Peyer's patch (tissue), 4 donors: ENCODE results near the gene EMID1. TPM values are rescaled to one million over a fixed set of nuclear protein-coding genes. Genes with fewer than 3 reads are reported as not detected.

Source experiments
- DNase-seq, 3 donors: peaks; one replicate each; pipeline ENCODE4 v3.0.0-alpha.2; 2017 to 2019
- H3K27ac ChIP-seq, 4 donors: fragments of 200-600 bp; sonication (generic); one replicate each; pipeline ENCODE4 v1.5.1; 2016 to 2019
- H3K27me3 ChIP-seq, 2 donors: fragments of 200-600 bp; sonication (generic); one replicate each; pipeline ENCODE4 v1.5.1; 2019
- H3K36me3 ChIP-seq, 3 donors: fragments of 200-600 bp; sonication (generic); one replicate each; pipeline ENCODE4 v1.5.1; 2016 to 2019
- H3K4me1 ChIP-seq, 4 donors: fragments of 200-600 bp; sonication (generic); one replicate each; pipeline ENCODE4 v1.5.1; 2016 to 2019
- H3K4me3 ChIP-seq, 4 donors: fragments of 200-600 bp; sonication (generic); 1 replicate in 3 of 4; 2 replicates in 1 of 4; pipeline ENCODE4 v1.5.1; 2016 to 2019; ENCODE audit warnings: mild to moderate bottlenecking in 1 of 4
- H3K9me3 ChIP-seq, 4 donors: fragments of 200-600 bp; sonication (generic); one replicate each; pipeline ENCODE4 v1.5.1; 2016 to 2019; ENCODE audit warnings: mild to moderate bottlenecking in 1 of 4
- POLR2A ChIP-seq, 2 donors: fragments of 450-650 bp; IDR thresholded peaks; one replicate each; pipeline ENCODE4 v1.5.1; 2017; ENCODE audit warnings: antibody characterized with exemption in 2 of 2, mild to moderate bottlenecking in 2 of 2, moderate library complexity in 2 of 2
- total RNA-seq, 4 donors: library from RNA; depleted of rRNA; stranded (reverse); fragments of >200 nt; gene quantifications; one replicate each; pipeline ENCODE4 v1.1.0, GENCODE V29; 2016
- TF ChIP-seq, protein P1 (sequence below), 6 experiments: fragments of 450-650 bp in 4 of 6; fragments of 200-600 bp in 2 of 6; sonication (generic) in 1 of 6; IDR thresholded peaks; one replicate each; pipeline ENCODE4 v1.5.1; 2017 to 2019; ENCODE audit warnings: antibody characterized with exemption in 6 of 6, mild to moderate bottlenecking in 3 of 6, moderate library complexity in 1 of 6

Gene EMID1
- total RNA-seq, 4 donors from 2014 or later, result 1.9 to 7.1 (median 4.2) TPM

DNA sequence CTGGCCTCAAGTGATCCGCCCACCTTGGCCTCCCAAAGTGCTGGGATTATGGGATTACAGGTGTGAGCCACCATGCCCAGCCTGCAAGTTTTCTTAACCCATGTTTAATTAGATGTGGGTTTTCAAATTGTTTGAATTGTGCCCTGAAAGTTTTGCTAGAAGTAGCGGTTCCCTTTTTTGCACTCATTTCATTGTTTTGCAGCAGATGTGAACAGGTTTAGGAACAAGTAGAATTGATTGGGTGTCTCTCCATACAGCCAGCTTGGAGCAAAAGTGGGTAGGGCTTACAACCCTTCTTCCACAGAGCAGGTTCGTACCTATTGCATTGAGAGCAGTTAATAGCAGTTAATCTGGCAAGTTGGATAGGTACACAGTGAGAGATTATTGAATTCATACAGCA is 78.5 kb downstream of the EMID1 start:
- no peaks in the 10 kb centered on the region for H3K9me3 ChIP-seq
- H3K4me1 ChIP-seq, result no peaks in the 10 kb centered on the region
- TF ChIP-seq, protein P1, sequence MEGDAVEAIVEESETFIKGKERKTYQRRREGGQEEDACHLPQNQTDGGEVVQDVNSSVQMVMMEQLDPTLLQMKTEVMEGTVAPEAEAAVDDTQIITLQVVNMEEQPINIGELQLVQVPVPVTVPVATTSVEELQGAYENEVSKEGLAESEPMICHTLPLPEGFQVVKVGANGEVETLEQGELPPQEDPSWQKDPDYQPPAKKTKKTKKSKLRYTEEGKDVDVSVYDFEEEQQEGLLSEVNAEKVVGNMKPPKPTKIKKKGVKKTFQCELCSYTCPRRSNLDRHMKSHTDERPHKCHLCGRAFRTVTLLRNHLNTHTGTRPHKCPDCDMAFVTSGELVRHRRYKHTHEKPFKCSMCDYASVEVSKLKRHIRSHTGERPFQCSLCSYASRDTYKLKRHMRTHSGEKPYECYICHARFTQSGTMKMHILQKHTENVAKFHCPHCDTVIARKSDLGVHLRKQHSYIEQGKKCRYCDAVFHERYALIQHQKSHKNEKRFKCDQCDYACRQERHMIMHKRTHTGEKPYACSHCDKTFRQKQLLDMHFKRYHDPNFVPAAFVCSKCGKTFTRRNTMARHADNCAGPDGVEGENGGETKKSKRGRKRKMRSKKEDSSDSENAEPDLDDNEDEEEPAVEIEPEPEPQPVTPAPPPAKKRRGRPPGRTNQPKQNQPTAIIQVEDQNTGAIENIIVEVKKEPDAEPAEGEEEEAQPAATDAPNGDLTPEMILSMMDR (IDR thresholded peaks at IDR 0.05), result no peak
- TF ChIP-seq POLR2A (IDR thresholded peaks at IDR 0.05), result no peak
- no peaks in the 10 kb centered on the region for H3K27me3 ChIP-seq
- no peak for DNase-seq
- H3K4me3 ChIP-seq, result no peak overlapping the region
- H3K27ac ChIP-seq, result no peak overlapping the region
- H3K36me3 ChIP-seq, result peaks cover 0 to 97% (median 4%) of the 10 kb centered on the region in 3 donors

DNA sequence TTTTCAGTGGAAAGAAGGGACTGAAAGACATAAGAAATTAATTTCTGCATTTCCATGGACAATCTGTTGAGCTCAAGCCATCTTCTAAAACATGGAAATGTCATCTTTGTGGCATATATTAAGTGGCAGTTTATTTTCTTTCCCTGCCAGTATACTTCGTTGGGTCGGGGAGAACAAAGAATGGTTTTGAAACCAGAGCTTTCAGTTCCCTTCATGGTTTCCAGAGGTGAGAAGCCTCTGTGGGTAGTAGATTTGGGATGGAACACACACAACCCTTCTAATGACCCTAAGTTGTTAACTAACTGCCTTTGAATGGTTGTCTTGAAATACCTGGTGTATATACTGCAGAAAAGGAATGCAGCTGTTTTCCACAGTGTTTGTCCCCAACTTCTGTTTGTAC is 83.1 kb downstream of the EMID1 start:
- Histone ChIP-seq H3K9me3 (no peaks in the 10 kb centered on the region), H3K36me3 (peaks cover 0 to 99% (median 0%) of the 10 kb centered on the region in 3 donors), H3K4me3 (no peak overlapping the region), H3K27me3 (no peaks in the 10 kb centered on the region), H3K4me1 (no peaks in the 10 kb centered on the region), H3K27ac (no peak overlapping the region)
- DNase-seq, result no peak
- TF ChIP-seq, protein P1 (IDR thresholded peaks at IDR 0.05), result no peak
- TF ChIP-seq POLR2A (IDR thresholded peaks at IDR 0.05), result no peak

DNA sequence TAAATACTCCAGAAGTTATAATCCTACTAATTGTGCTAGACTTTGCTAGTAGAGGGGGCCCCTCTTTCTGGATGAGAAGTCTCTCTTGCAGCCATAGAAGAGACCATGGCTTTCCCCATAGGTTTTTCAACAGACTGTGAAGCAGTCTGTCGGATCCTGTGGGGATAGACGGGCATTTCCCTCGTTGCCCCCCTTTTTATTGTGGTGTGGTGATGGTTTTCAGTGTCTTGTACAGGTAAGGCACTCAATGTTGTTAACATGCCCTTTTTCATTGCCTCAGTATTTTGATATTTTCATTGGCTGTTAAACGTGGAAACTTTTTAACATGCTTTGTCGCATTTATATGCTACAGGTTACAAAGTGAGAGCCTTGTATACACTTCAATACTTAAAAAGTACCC is 84.4 kb downstream of the EMID1 start:
- H3K4me3 ChIP-seq, result no peak overlapping the region
- H3K36me3 ChIP-seq, result peaks cover 0 to 99% (median 0%) of the 10 kb centered on the region in 3 donors
- no peaks in the 10 kb centered on the region for H3K9me3 ChIP-seq
- H3K27ac ChIP-seq, result no peak overlapping the region
- no peak for DNase-seq
- TF ChIP-seq, protein P1 (IDR thresholded peaks at IDR 0.05), result no peak
- no peak for TF ChIP-seq POLR2A (IDR thresholded peaks at IDR 0.05)
- no peaks in the 10 kb centered on the region for H3K27me3 ChIP-seq
- H3K4me1 ChIP-seq, result no peaks in the 10 kb centered on the region

DNA sequence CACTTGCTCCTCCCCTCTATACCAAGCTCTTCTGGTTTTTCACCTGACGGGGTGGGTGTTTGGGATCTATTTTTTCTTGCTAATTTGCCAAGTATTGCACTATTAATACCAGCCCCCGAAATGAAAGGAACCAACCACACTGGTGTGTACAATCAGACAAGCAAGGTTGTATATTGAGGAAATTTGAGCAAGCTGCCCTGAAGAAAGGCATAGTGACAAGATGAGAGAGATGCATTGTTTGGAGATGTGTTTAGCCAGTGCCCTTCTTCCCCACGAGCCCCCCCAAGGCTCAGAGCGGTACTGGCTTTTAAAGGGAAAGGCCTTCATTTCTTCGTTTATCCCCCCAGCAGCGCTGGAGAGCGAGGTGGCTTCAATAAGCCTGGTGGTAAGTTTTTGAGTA is 85.5 kb downstream of the EMID1 start:
- H3K36me3 ChIP-seq, result peaks cover 0 to 99% (median 0%) of the 10 kb centered on the region in 3 donors
- no peak overlapping the region for H3K27ac ChIP-seq
- no peaks in the 10 kb centered on the region for H3K27me3 ChIP-seq
- no peak for TF ChIP-seq POLR2A (IDR thresholded peaks at IDR 0.05)
- TF ChIP-seq, protein P1 (IDR thresholded peaks at IDR 0.05), result no peak
- DNase-seq, result no peak
- no peaks in the 10 kb centered on the region for H3K4me1 ChIP-seq
- H3K4me3 ChIP-seq, result no peak overlapping the region
- H3K9me3 ChIP-seq, result no peaks in the 10 kb centered on the region

DNA sequence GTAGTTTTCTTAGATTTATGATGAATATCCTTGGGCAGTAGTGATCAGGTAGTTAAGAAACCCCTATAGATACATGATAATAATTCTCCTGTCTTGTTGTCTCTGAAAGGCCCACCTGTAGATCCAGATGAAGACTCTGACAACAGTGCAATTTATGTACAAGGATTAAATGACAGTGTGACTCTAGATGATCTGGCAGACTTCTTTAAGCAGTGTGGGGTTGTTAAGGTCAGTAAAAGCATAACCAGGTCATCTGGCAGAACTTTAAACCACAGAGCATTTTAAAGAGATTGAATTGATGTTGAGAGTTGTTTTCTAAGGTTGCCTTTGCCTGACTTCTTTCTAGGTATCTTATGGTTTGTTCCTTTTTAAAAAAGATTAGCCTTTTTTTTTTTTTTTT is 86.7 kb downstream of the EMID1 start:
- Histone ChIP-seq H3K27ac (no peak overlapping the region), H3K9me3 (no peaks in the 10 kb centered on the region), H3K36me3 (peaks cover 0 to 100% (median 0%) of the 10 kb centered on the region in 3 donors), H3K27me3 (no peaks in the 10 kb centered on the region), H3K4me3 (no peak overlapping the region), H3K4me1 (no peaks in the 10 kb centered on the region)
- no peak for DNase-seq
- no peak for TF ChIP-seq POLR2A (IDR thresholded peaks at IDR 0.05)
- TF ChIP-seq, protein P1 (IDR thresholded peaks at IDR 0.05), result no peak

DNA sequence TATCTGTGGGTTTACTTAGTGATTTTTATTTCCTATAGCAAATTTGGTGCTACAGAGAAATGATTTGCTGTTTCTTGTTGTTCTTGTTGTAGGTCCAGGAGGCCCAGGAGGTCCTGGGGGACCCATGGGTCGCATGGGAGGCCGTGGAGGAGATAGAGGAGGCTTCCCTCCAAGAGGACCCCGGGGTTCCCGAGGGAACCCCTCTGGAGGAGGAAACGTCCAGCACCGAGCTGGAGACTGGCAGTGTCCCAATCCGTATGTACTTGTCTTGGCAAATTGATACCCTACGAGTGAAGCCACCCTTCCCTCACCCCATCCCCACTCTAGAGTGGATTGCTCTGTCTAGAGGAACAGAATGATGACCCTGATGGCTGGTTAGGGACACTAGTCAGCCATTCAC is 92.9 kb downstream of the EMID1 start:
- TF ChIP-seq, protein P1 (IDR thresholded peaks at IDR 0.05), result no peak
- TF ChIP-seq POLR2A (IDR thresholded peaks at IDR 0.05), result no peak
- Histone ChIP-seq H3K4me3 (no peak overlapping the region), H3K4me1 (peaks cover 0 to 27% (median 2%) of the 10 kb centered on the region in 4 donors), H3K27ac (no peak overlapping the region), H3K27me3 (no peaks in the 10 kb centered on the region), H3K36me3 (peaks cover 0 to 76% (median 2%) of the 10 kb centered on the region in 3 donors), H3K9me3 (no peaks in the 10 kb centered on the region)
- peak in 1 of 3 donors; percentile 34 for DNase-seq
